Left ventricle myocardium inferior (tissue), 1 donor: Measurements from ENCODE around the gene UNK. TPM values are rescaled to one million over a fixed set of nuclear protein-coding genes. Genes with fewer than 3 reads are reported as not detected.
A peak's percentile ranks its signal among the peaks of the same experiment; 100 is the strongest.

Experiments
- DNase-seq: peaks from one replicate; pipeline ENCODE4 v3.0.0-alpha.2; 2020
- H3K27ac ChIP-seq: fragments of 200-600 bp; replicated peaks from 2 replicates; pipeline ENCODE4 v1.8.0; 2021
- H3K27me3 ChIP-seq: fragments of 200-600 bp; 2 replicates; pipeline ENCODE4 v1.8.0; 2021; ENCODE audit warnings: low read depth
- H3K36me3 ChIP-seq: fragments of 200-600 bp; 2 replicates; pipeline ENCODE4 v1.8.0; 2021
- H3K4me1 ChIP-seq: fragments of 200-600 bp; 2 replicates; pipeline ENCODE4 v1.8.0; 2021
- H3K4me3 ChIP-seq: fragments of 200-600 bp; 2 replicates; pipeline ENCODE4 v1.8.0; 2021; ENCODE audit warnings: mild to moderate bottlenecking, moderate library complexity
- H3K9me3 ChIP-seq: fragments of 200-600 bp; replicated peaks from 2 replicates; pipeline ENCODE4 v1.8.0; 2021
- CTCF ChIP-seq: fragments of 200-600 bp; IDR thresholded peaks from 2 replicates; pipeline ENCODE4 v1.8.0; 2021; ENCODE audit warnings: antibody characterized with exemption, mild to moderate bottlenecking, borderline replicate concordance
- intact Hi-C: fragments of 100-400 bp; cut with micrococcal nuclease; formaldehyde crosslinking; loops from one replicate; pipeline ENCODE4 v1.11.0; 2022
- total RNA-seq: library from RNA; stranded (reverse); fragmentation: NEBNext Ultra II Directional; extraction: Animal tissue kit (Norgen Biotek cat#: 25700); gene quantifications from one replicate; pipeline ENCODE4 v1.2.1, GENCODE V29; 2021
- donor health status: DM: no; HTN: yes; CAD: no; lungs with severe emphysema.

UNK gene
- total RNA-seq, 1 donor from 2014 or later = 14.7 TPM

GRCh38 chr17:75752802-75753513, 31.6 kb upstream of the UNK start:
- Histone ChIP-seq H3K9me3 (no peaks in the 10 kb centered on the region), H3K27ac (no peak overlapping the region), H3K4me3 (peak overlapping the region; percentile 63), H3K4me1 (peaks cover 26% of the 10 kb centered on the region), H3K36me3 (peaks cover 14% of the 10 kb centered on the region), H3K27me3 (no peaks in the 10 kb centered on the region)
- no peak for DNase-seq
- intact Hi-C loops = loop anchor here (5.0 kb wide), 1 partner anchor 121 kb away; the partner anchor contains the start of gene SMIM5
- TF ChIP-seq CTCF = no peak

GRCh38 chr17:75753514-75754377, 30.9 kb upstream of the UNK start:
- peaks cover 26% of the 10 kb centered on the region for H3K4me1 ChIP-seq
- H3K4me3 ChIP-seq = peak overlapping the region; percentile 63
- H3K27me3 ChIP-seq = no peaks in the 10 kb centered on the region
- intact Hi-C loops = loop anchor here (5.0 kb wide), 1 partner anchor 121 kb away; the partner anchor contains the start of gene SMIM5
- H3K36me3 ChIP-seq = peaks cover 22% of the 10 kb centered on the region
- peak; percentile 78 for DNase-seq
- peak overlapping the region; percentile 40 for H3K27ac ChIP-seq
- peak; percentile 73 for TF ChIP-seq CTCF
- H3K9me3 ChIP-seq = no peaks in the 10 kb centered on the region

DNA sequence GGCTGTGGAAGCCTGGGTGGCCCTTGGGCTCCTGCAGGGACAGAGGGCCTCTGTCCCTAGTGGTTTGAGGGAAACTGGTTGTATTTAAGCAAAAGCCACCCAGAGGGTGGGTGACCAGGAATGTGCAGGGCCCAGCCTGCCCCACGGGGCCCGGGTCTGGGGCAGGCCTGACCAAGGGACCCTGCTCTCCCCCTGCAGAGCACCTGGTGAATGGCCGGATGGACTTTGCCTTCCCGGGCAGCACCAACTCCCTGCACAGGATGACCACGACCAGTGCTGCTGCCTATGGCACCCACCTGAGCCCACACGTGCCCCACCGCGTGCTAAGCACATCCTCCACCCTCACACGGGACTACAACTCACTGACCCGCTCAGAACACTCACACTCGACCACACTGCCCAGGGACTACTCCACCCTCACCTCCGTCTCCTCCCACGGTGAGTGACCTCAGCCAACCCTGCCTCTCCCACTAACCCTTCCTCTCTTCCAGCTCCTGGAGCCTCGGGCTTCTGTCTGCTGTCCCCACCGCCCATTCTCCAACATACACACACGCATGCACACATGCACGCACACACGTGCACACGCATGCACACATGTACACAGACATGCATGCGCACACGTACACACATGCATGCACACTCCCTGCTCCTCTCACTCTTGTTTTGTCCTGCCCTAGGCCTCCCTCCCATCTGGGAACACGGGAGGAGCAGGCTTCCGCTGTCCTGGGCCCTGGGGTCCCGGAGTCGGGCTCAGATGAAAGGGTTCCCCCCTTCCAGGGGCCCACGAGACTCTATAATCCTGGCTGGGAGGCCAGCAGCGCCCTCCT, 30.0 kb upstream of the UNK start:
- TF ChIP-seq CTCF = no peak
- Histone ChIP-seq H3K4me1 (peaks cover 24% of the 10 kb centered on the region), H3K27ac (no peak overlapping the region), H3K4me3 (peak overlapping the region; percentile 63), H3K27me3 (no peaks in the 10 kb centered on the region), H3K36me3 (peaks cover 25% of the 10 kb centered on the region), H3K9me3 (no peaks in the 10 kb centered on the region)
- intact Hi-C loops = loop anchor here (5.0 kb wide), 1 partner anchor 122 kb away; the partner anchor contains the start of gene SMIM5
- DNase-seq = no peak

GRCh38 chr17:75755205-75755901, 29.3 kb upstream of the UNK start:
- Histone ChIP-seq H3K4me1 (peaks cover 20% of the 10 kb centered on the region), H3K9me3 (no peaks in the 10 kb centered on the region), H3K27me3 (no peaks in the 10 kb centered on the region), H3K36me3 (peaks cover 25% of the 10 kb centered on the region), H3K27ac (no peak overlapping the region), H3K4me3 (no peak overlapping the region)
- intact Hi-C loops = no loop called here
- TF ChIP-seq CTCF = no peak
- no peak for DNase-seq
